ENCODE data around the gene TAGLN3.
"Not testable (repeated sequence)": the region's sequence is repeated elsewhere in the genome, so short reads cannot be mapped to it uniquely, and the experiment has no call there.

TAGLN3 gene

DNA sequence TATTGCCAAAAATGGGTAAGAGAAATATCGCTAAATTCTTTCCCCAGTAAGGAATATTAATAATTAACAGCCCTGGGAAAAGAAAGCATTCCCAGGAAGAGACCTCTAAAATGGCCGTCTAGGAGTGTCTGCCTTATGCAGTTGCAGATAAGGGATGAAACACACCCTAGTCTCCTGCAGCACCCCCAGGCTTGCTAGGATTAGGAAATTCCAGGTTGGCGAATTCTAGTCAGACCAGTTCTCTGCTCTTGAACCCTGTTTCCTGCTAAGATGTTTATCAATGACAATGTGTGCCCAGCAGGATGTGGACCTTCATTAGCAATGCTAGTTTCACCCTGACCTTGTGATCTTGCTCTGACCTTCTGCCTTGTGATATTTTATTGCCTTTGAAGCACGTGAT is 38.5 kb downstream of the TAGLN3 start:
- CTCF ChIA-PET, POLR2A ChIA-PET: not testable (repeated sequence)

DNA sequence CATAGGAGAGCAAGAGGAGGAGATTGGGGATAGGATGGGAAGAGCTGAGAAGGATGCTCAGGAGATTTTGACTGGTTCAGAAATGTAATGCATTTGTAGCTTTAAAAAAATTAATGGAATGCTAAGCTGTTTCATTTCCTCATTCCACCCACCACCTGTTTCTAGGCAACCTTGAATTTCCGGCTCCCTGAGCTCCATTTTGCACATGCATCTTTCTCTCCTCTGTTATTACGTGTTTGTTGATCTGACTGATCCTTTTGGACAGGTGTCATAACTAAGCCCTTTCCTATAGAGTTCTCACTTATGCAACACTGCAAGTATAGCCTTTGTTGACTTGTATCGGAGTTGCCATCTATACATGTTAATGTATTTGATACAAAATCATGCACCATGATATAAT is 40.1 kb downstream of the TAGLN3 start:
- TF ChIP-seq ZNF792 (tag by site-specific recombination; IDR thresholded peaks at IDR 0.05): no peak
- TF ChIP-seq ZNF623 (tag by site-specific recombination; IDR thresholded peaks at IDR 0.05): no peak
- no peak for TF ChIP-seq ZNF184 (tag by site-specific recombination; IDR thresholded peaks at IDR 0.05)
- ChIA-PET CTCF (interaction anchor here (0.6 to 2.0 kb wide), 2 partner anchors 8 to 25 kb away, joined by 3 to 5 read pairs; no protein-coding TSS in a partner anchor), POLR2A (interaction anchor here (0.7 kb wide), 1 partner anchor 57 kb away, joined by 4 read pairs; no protein-coding TSS in a partner anchor)
- Histone ChIP-seq H3K4me1 (ENCODE audit: control insufficient read depth, insufficient read depth, low read length) (no peaks in the 10 kb centered on the region), H3K36me3 (ENCODE audit: control insufficient read depth in 2 of 2, insufficient read depth in 1 of 2, low read length in 2 of 2) (no peaks in the 10 kb centered on the region), H3K27ac (ENCODE audit: extremely low read depth, low read depth, low read length) (no peak overlapping the region), H3K9me3 (ENCODE audit: control insufficient read depth, insufficient read depth, low read depth, low read length) (no peaks in the 10 kb centered on the region), H3K4me3 (ENCODE audit: low read depth, low read length) (no peak overlapping the region)

More for the DNA sequence above, 38.5 kb downstream of the TAGLN3 start:
- H3K4me1 ChIP-seq (ENCODE audit: control insufficient read depth, insufficient read depth, low read length); H3K36me3 ChIP-seq (ENCODE audit: control insufficient read depth in 2 of 2, insufficient read depth in 1 of 2, low read length in 2 of 2); H3K9me3 ChIP-seq (ENCODE audit: control insufficient read depth, insufficient read depth, low read depth, low read length); H3K4me3 ChIP-seq (ENCODE audit: low read depth, low read length); H3K27ac ChIP-seq (ENCODE audit: extremely low read depth, low read depth, low read length): not testable (repeated sequence)

DNA sequence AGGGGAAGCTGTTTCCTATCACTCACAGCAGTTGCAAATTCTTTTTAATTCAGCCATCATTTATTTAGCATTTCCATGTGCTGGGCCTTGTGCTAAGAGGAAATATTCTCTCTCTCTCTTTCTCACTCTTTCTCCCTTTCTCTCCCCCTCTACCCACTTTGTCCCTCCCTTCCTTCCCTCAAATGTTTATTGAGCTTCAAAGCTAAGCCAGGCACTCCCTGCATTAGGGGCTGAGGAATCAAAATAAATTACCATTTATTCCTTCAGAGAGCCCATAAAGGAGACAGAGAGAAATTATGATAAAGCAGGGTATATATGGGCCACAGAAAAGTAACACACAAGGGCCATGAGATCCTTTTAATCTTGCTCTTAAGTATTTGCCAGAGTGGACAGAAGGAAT is 42.6 kb downstream of the TAGLN3 start:
- H3K4me3 ChIP-seq (ENCODE audit: low read depth, low read length): no peak overlapping the region
- TF ChIP-seq BCL6B (tag by site-specific recombination; IDR thresholded peaks at IDR 0.05) (no peak), KLF7 (tag by site-specific recombination; IDR thresholded peaks at IDR 0.05; ENCODE audit: borderline replicate concordance) (no peak), PRDM10 (tag by site-specific recombination; IDR thresholded peaks at IDR 0.05) (peak; percentile 53), ZEB2 (tag by site-specific recombination; IDR thresholded peaks at IDR 0.05) (no peak), PBX3 (CRISPR knock-in tag; IDR thresholded peaks at IDR 0.05) (no peak)
- TF ChIP-seq, protein P1, sequence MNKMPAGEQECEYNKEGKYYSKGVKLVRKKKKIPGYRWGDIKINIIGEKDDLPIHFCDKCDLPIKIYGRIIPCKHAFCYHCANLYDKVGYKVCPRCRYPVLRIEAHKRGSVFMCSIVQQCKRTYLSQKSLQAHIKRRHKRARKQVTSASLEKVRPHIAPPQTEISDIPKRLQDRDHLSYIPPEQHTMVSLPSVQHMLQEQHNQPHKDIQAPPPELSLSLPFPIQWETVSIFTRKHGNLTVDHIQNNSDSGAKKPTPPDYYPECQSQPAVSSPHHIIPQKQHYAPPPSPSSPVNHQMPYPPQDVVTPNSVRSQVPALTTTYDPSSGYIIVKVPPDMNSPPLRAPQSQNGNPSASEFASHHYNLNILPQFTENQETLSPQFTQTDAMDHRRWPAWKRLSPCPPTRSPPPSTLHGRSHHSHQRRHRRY (tag by site-specific recombination; IDR thresholded peaks at IDR 0.05): no peak
- ChIA-PET POLR2A (no interaction called here), CTCF (interaction anchor here (1.5 to 4.3 kb wide), 3 partner anchors 27 to 372 kb away, joined by 7 to 27 read pairs (median 11); no protein-coding TSS in a partner anchor)
- no peaks in the 10 kb centered on the region for H3K9me3 ChIP-seq (ENCODE audit: control insufficient read depth, insufficient read depth, low read depth, low read length)
- no peaks in the 10 kb centered on the region for H3K4me1 ChIP-seq (ENCODE audit: control insufficient read depth, insufficient read depth, low read length)
- H3K27ac ChIP-seq (ENCODE audit: extremely low read depth, low read depth, low read length): no peak overlapping the region
- no peaks in the 10 kb centered on the region for H3K36me3 ChIP-seq (ENCODE audit: control insufficient read depth in 2 of 2, insufficient read depth in 1 of 2, low read length in 2 of 2)

GRCh38 chr3:112042842-112043280 is 44.1 kb downstream of the TAGLN3 start:
- H3K27ac ChIP-seq (ENCODE audit: extremely low read depth, low read depth, low read length): no peak overlapping the region
- H3K9me3 ChIP-seq (ENCODE audit: control insufficient read depth, insufficient read depth, low read depth, low read length): no peaks in the 10 kb centered on the region
- TF ChIP-seq PRDM10 (tag by site-specific recombination; IDR thresholded peaks at IDR 0.05) (peak; percentile 75), ZSCAN23 (tag by site-specific recombination; IDR thresholded peaks at IDR 0.05) (no peak)
- ChIA-PET CTCF (interaction anchor here (0.5 to 4.3 kb wide), 27 partner anchors 8 to 423 kb away, joined by 3 to 29 read pairs (median 4); partner anchors contain the start of genes ABHD10 and TMPRSS7), POLR2A (no interaction called here)
- no peaks in the 10 kb centered on the region for H3K4me1 ChIP-seq (ENCODE audit: control insufficient read depth, insufficient read depth, low read length)
- H3K4me3 ChIP-seq (ENCODE audit: low read depth, low read length): no peak overlapping the region
- H3K36me3 ChIP-seq (ENCODE audit: control insufficient read depth in 2 of 2, insufficient read depth in 1 of 2, low read length in 2 of 2): no peaks in the 10 kb centered on the region
